ENCODE measurements around the gene TAF4. TPM values are rescaled to one million over a fixed set of nuclear protein-coding genes. Genes with fewer than 3 reads are reported as not detected.
A peak's percentile ranks its signal among the peaks of the same experiment; 100 is the strongest.

TAF4 gene, protein sequence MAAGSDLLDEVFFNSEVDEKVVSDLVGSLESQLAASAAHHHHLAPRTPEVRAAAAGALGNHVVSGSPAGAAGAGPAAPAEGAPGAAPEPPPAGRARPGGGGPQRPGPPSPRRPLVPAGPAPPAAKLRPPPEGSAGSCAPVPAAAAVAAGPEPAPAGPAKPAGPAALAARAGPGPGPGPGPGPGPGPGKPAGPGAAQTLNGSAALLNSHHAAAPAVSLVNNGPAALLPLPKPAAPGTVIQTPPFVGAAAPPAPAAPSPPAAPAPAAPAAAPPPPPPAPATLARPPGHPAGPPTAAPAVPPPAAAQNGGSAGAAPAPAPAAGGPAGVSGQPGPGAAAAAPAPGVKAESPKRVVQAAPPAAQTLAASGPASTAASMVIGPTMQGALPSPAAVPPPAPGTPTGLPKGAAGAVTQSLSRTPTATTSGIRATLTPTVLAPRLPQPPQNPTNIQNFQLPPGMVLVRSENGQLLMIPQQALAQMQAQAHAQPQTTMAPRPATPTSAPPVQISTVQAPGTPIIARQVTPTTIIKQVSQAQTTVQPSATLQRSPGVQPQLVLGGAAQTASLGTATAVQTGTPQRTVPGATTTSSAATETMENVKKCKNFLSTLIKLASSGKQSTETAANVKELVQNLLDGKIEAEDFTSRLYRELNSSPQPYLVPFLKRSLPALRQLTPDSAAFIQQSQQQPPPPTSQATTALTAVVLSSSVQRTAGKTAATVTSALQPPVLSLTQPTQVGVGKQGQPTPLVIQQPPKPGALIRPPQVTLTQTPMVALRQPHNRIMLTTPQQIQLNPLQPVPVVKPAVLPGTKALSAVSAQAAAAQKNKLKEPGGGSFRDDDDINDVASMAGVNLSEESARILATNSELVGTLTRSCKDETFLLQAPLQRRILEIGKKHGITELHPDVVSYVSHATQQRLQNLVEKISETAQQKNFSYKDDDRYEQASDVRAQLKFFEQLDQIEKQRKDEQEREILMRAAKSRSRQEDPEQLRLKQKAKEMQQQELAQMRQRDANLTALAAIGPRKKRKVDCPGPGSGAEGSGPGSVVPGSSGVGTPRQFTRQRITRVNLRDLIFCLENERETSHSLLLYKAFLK
- total RNA-seq (2014; rRNA removed; shearing (Covaris generic)), result 3.4 and 3.6 TPM in 2 replicates
- 24.9 and 32.7 TPM in 2 replicates for polyA plus RNA-seq (2015; cell fraction: cytosol; rRNA removed)
- 15.8 and 17.0 TPM in 2 replicates for polyA plus RNA-seq (2015; cell fraction: nucleus; rRNA removed)

DNA sequence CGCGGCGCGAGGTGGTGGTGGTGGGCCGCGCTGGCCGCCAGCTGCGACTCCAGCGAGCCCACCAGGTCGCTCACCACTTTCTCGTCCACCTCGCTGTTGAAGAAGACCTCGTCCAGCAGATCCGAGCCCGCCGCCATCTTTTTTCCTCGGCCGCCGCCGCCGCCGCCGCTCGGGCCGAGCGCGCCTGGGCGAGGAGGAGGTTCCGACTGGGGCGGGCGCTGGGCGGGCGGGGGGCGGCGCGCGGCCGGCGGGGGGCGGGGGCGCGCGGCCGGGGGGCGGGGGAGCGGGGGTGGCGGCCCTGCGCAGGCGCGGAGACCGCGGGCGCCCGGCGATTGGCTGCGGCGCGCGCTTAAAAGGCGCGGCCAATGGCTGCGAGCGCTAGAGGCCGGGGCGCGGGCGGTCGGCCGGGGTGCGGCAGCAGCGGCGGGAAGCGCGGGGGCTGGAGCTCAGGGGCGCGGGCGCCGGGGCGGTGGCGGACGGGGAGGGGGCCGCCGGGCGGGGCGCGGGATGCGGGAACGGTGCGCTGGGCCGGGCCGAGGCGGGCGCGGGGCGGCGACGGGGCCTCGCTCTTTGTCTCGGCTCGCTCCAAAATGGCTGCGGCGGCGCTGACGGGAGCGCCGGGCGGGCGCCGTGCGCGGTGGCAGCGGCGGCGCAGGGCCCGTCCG, at the start of gene TAF4:
TAF4 (minus strand) TSS at position 208 of the 665 bp plus-strand sequence; CDS start at position 137, 71 bp downstream.
- in situ Hi-C loops (cut with HindIII; ENCODE audit: low pct_unique_long_range_greater_than_20kb, low sequenced_read_pairs), result no loop called here
- peak; percentile 74 for DNase-seq (ENCODE audit: low read depth, low spot score)

DNA sequence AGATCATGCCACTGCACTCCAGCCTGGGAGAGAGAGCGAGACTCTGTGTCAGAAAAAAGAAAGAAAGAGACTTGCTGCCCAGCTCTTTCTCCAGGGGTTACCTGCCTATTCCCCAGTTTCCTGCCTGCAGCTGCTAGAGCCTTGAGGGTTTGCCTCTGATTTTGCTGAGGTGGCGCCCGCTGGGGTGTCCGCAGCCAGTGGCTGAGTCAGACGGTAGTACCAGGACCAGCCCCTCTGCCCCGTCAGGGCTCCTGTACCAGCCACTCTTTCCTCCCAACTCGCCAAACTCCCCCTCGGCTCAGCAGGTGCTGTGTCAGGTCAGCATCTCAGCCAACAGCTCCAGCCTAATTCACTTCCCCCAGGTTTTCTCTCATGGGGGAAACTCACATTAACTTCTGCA, 49.2 kb upstream of the TAF4 start:
- no peak for DNase-seq (ENCODE audit: low read depth, low spot score)
- in situ Hi-C loops (cut with HindIII; ENCODE audit: low pct_unique_long_range_greater_than_20kb, low sequenced_read_pairs), result no loop called here

DNA sequence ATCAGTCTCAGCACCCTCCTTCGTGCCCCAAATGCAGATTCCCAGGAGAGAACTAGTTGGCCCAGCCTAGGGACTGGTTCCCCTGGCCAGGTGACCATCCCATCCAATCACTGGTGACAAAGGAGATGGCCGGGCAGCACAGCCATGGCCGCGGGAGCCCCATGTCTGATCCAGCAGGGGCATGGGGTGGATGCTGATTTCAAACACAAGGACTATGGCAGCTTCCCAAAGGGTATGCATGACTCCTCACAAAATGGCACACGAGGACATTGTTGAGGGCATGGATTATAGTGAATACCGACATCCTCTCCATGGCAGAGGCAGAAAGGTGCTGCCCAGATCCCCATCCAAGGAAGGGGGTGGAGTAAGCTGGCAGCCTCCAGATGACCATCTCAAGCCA, 46.7 kb upstream of the TAF4 start:
- DNase-seq (ENCODE audit: low read depth, low spot score), result no peak
- in situ Hi-C loops (cut with HindIII; ENCODE audit: low pct_unique_long_range_greater_than_20kb, low sequenced_read_pairs), result no loop called here

DNA sequence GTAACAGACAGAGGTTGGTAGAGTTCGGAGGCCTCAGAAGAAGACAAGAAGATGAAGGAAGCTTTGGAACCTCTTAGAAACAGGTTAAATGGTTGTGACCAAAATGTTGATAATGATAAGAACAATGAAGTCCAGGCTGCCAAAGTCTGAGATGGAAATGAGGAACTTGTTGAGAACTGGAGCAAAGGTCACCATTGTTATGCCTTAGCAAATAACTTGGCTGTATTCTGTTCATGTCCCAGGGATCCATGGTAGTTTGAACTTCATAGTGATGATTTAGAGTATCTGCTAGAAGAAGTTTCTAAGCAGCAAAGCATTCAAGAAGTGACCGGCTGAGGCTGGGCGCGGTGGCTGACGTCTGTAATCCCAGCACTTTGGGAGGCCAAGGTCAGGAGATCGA, 45.5 kb upstream of the TAF4 start:
- in situ Hi-C loops (cut with HindIII; ENCODE audit: low pct_unique_long_range_greater_than_20kb, low sequenced_read_pairs), result no loop called here
- DNase-seq (ENCODE audit: low read depth, low spot score), result no peak

DNA sequence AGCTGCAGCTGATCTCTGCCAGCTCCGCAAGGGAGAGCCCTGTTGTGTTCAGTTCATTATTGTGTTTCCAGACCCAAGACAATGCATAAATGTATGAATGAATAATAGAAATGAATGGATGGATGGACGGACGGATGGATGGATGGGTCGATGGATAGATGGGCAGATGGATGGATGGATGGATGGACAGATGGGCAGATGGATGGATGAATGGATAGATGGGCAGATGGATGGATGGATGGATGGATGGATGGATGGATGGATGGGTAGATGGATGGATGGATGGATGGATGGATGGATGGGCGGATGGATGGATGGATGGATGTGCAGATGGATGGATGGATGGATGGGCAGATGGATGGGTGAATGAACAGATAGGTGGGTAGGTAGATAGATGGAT, 39.9 kb upstream of the TAF4 start:
- no peak for DNase-seq (ENCODE audit: low read depth, low spot score)
- in situ Hi-C loops (cut with HindIII; ENCODE audit: low pct_unique_long_range_greater_than_20kb, low sequenced_read_pairs), result no loop called here

DNA sequence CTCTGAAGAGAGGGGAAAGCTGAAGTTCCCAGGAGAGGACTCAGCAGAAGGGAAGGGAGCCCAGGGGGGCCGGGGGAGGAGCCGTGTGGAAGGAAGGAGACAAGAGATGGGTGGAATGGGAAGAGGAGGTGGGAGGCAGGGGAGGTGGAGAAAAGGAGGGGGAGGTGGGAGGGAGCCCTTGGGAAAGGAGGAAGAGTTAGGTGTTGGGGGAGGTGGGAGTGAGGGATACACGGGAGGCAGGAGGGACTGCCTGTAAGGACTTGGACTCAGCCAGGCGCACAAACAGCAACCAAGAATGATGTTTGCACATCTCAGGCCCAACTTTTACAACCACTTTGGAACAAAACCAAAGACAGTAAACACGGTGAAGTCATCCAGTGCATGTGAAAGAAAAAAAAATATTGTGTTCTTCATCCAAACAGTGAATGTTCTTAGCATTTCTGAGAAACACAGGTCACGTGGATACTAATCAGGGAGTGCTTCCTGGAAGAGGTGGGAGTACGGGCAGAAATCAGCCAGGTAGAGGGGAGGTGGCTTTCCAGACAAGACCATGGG, 39.2 kb upstream of the TAF4 start:
- in situ Hi-C loops (cut with HindIII; ENCODE audit: low pct_unique_long_range_greater_than_20kb, low sequenced_read_pairs), result no loop called here
- no peak for DNase-seq (ENCODE audit: low read depth, low spot score)

DNA sequence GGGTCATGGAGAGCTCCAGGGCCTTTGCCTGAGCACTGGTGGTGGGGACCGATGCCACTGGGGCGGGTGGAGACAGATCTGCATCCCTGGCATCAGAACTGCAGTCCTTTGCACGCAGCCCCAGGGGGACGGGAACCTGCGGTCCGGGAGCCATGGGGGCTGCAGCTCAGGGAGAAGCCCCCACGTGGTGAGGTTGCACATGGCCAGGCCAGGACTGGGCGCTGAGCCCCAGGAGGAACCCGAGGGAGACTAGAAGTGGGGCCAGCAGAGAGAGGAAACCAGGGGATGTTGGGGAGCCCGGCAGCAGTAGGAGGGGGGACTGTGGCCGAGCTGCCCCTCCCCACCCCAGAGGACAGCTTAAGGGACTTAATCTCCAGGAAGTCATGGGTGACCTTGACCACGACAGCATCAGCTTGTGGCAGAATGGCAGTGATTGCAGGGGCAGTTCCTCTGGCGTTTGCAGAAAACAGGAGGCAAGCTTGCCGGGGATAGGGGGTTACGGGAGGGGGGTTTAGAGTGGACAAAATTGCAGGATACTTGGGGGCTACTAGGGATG, 38.6 kb upstream of the TAF4 start:
- no peak for DNase-seq (ENCODE audit: low read depth, low spot score)
- in situ Hi-C loops (cut with HindIII; ENCODE audit: low pct_unique_long_range_greater_than_20kb, low sequenced_read_pairs), result no loop called here

DNA sequence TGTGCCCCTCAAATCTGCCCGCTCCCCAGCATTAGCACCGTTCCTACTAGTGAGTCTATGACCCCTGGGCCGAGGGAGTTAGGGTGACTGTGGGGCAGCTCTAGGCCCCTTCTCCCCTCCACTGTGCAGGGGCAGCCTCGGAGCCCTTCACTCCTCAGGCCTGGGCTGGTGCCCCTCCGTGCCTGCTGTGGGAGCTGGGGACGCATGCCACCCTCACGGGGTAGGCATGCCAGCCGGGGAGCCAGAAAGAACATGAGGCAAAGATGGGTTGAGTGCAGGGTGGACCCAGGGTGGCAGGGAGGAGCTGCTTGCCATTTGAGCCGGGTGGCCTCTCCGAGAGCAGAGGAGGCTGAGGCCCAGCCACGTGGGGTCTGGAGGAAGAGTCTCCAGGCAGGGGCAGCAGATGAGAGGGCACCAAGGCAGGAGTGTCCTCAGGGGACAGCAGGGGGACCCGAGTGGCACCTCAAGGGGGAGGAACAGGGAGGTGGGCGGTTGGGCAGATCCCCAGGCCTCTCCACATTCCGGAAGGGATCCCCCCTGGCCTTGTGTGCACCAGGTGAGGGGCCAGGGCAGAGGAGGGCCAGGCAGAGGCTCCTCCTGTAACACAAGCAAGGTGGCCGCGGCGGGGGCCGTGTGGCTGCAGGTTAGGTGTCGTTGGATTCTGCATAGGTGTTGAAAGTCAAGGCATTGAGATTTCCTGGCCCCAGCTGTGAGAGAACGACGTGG, 38.0 kb upstream of the TAF4 start:
- in situ Hi-C loops (cut with HindIII; ENCODE audit: low pct_unique_long_range_greater_than_20kb, low sequenced_read_pairs), result no loop called here
- no peak for DNase-seq (ENCODE audit: low read depth, low spot score)

DNA sequence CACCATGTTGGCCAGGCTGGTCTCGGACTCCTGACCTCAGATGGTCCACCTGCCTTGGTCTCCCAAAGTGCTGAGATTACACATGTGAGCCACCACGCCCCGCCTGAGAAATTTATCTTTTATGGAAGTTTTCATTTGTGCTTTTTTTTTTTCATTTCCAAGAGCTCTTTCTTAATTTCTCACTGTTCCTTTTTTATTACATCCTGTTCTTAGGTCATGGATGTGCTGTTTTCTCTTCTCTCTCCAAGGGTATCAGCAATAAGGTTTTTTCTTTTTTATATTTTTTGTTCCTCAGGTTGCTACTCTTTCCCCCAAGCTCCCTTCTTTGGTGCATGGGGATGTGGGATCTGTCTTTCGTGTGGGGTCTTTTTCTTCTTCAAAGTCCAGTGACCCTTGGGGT, 35.4 kb upstream of the TAF4 start:
- in situ Hi-C loops (cut with HindIII; ENCODE audit: low pct_unique_long_range_greater_than_20kb, low sequenced_read_pairs), result no loop called here
- DNase-seq (ENCODE audit: low read depth, low spot score), result no peak

DNA sequence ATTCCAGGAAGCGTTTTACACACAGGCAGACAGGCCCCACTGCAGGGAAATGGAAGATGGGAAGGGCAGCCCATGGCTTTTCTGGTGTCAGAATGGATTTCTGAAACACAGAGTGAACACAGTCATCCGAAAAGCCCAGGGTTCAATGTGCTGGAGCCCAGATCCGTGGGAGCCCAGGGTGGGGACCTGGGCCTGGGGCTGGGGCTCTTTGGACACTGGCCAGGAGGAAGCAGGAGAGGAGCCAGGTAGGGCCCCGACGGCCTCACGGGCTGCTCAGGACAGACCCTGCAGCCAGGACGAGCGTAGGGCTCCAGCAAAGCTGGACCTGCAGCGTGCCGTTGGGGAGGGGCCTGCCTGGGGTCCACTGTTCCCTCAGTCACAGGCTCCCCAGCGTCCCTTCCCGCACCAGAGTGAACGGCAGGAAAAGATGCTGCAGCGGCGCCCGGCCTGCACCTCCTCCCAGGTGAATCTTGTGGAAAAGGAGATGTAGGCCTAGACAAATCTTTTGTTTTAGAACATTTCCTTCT, 32.3 kb upstream of the TAF4 start:
- in situ Hi-C loops (cut with HindIII; ENCODE audit: low pct_unique_long_range_greater_than_20kb, low sequenced_read_pairs), result no loop called here
- DNase-seq (ENCODE audit: low read depth, low spot score), result no peak

DNA sequence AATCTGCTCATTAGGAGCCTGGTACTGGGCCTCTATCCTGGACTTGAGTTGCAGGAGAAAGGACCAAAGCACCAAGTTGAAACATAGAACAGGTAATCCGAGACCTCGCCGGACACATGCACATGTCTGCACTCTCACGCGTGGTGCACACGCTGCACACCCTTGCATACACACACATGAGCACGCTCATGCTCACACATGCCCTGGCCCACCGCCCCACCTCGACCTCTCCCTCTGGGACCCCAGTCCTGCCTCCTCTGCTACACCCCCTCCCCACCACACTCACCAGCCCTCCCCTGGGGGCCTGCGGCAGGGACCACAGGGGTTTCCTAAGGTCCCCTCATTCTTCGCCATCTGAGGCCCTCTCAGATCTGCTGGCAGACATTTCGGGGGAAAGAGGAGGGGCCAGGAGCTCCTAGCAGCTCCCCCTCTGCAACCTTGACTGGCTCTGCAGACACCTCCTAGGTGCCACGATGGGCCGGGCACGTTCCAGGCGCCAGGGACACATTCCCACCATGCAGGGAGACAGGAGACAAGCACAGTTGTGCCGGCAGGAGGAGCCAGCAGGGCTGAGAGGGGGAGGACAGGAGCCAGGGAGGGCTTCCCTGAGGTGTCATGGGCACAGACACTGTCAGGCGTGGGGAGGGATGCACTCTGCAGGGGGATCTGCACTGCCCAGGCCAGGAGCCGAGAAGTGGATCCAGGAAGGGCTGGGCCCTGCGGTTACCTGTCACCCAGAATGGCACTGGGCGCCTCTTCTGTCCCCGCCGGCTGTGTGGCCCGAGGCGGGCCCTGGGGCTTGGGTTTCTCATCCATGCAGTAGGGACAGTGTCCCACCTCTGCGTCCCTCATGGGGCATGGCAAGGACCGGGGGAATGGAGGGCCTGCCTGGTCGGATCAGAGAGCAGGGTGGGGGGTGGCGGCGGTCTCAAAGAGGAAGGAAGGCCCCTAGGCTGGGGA, 31.0 kb upstream of the TAF4 start:
- in situ Hi-C loops (cut with HindIII; ENCODE audit: low pct_unique_long_range_greater_than_20kb, low sequenced_read_pairs), result no loop called here
- no peak for DNase-seq (ENCODE audit: low read depth, low spot score)

DNA sequence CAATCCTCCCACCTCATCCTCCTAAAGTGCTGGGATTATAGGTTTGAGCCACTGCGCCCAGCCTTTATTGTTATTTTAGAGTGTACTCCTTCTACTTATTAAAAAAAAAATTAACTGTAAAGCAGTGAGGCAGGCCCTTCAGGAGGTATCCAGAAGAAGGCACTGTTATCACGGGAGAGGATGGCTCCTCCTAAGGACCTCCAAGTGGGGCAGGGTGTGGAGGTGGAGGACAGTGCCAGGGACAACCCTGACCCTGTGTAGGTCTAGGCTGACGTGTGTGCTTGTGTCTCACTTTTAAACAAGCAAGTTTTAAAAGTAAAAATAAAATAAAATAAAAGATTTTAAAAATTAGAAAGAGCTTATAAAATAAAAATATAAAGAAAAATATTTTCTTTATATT, 23.7 kb upstream of the TAF4 start:
- no peak for DNase-seq (ENCODE audit: low read depth, low spot score)
- in situ Hi-C loops (cut with HindIII; ENCODE audit: low pct_unique_long_range_greater_than_20kb, low sequenced_read_pairs), result no loop called here

DNA sequence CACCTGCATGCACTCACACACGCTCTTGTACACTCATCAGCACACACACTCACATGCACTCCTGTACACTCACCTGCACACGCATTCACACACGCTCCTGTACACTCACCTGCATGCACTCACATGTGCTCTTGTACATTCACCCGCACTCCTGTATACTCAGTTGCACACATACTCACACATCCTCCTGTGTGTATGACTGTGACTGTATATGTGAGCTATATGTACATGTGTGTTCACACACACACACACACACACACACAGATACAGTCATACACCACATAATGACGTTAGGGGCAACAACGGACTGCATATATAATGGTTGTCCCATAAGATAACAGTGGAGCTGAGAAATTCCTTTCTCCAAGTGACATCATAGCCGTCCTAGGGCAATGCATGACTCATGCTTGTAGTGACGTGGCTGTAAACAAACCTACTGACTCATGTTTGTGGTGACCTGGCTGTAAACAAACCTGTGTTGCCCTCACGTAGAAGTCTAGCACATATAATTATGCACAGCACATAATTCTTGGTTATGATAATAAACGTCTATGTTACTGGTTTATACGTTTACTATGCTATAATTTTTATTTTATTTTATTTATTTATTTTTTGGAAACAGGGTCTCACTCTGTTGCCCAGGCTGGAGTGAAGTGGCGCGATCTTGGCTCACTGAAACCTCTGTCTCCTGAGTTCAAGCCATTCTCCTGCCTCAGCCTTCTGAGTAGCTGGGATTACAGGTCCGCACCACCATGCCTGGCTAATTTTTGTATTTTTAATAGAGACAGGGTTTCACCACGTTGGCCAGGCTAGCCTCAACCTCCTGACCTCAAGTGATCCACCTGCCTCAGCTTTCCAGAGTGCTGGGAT, 22.8 kb upstream of the TAF4 start:
- DNase-seq (ENCODE audit: low read depth, low spot score), result peak; percentile 54
- in situ Hi-C loops (cut with HindIII; ENCODE audit: low pct_unique_long_range_greater_than_20kb, low sequenced_read_pairs), result no loop called here

DNA sequence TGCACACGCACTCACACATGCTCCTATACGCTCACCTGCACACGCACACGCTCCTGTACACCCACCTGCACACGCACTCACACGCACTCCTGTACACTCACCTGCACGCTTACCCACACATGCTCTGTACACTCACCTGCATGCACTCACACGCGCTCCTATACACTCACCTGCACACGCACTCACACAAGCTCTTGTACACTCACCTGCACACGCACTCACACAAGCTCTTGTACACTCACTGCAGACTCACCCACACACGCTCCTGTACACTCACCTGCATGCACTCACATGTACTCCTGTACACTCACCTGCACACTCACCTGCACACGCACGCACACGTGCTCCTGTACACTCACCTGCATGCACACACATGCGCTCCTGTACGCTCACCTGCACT, 22.0 kb upstream of the TAF4 start:
- no peak for DNase-seq (ENCODE audit: low read depth, low spot score)
- in situ Hi-C loops (cut with HindIII; ENCODE audit: low pct_unique_long_range_greater_than_20kb, low sequenced_read_pairs), result no loop called here
